Upper lobe of left lung (tissue), 4 donors: ENCODE measurements around the gene DHX57.

ENCODE experiments used
- CTCF ChIP-seq, 6 experiments: fragments of 450-650 bp in 4 of 6; fragments of 200-600 bp in 2 of 6; sonication (generic) in 2 of 6; IDR thresholded peaks; one replicate each; pipeline ENCODE4 v1.5.1; 2016 to 2019; ENCODE audit warnings: antibody characterized with exemption in 6 of 6
- POLR2A ChIP-seq, 4 donors: fragments of 450-650 bp; IDR thresholded peaks; one replicate each; pipeline ENCODE4 v1.5.1; 2016 to 2017; ENCODE audit warnings: antibody characterized with exemption in 4 of 4, mild to moderate bottlenecking in 2 of 4
- POLR2AphosphoS5 ChIP-seq, 2 donors: sonication (generic); formaldehyde crosslinking; IDR thresholded peaks; one replicate each; pipeline ENCODE4 v1.5.1; 2017; ENCODE audit warnings: antibody characterized with exemption in 2 of 2

DNA sequence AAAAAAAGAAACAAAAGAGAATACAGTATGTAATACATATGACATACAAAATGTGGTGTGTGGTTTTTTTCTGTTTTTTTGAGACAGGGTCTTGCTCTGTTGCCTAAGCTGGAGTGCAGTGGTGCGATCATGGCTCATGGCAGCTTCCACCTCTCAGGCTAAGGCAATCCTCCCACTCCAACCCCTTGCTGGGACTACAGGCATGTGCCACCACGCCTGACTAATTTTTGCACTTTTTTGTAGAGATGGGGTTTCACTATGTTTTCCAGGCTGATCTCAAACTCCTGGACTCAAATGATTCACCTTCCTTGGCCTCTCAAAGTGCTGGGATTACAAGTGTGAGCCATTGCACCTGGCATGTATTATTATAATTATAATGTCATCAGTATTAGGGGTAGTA, 38.9 kb downstream of the DHX57 start:
- TF ChIP-seq CTCF (IDR thresholded peaks at IDR 0.05) (no peak), POLR2A (IDR thresholded peaks at IDR 0.05) (no peak), POLR2AphosphoS5 (IDR thresholded peaks at IDR 0.05) (no peak)
